Activated T-cell treated with anti-CD3 and anti-CD28 coated beads for 24 hours (primary cell): ENCODE measurements around the gene NFKBIZ.
"Not testable (repeated sequence)": the region's sequence is repeated elsewhere in the genome, so short reads cannot be mapped to it uniquely, and the experiment has no call there.

ENCODE experiments used
- DNase-seq: peaks from one replicate; pipeline ENCODE4 v3.0.0-alpha.2; 2020; ENCODE audit warnings: low read depth

NFKBIZ gene

DNA sequence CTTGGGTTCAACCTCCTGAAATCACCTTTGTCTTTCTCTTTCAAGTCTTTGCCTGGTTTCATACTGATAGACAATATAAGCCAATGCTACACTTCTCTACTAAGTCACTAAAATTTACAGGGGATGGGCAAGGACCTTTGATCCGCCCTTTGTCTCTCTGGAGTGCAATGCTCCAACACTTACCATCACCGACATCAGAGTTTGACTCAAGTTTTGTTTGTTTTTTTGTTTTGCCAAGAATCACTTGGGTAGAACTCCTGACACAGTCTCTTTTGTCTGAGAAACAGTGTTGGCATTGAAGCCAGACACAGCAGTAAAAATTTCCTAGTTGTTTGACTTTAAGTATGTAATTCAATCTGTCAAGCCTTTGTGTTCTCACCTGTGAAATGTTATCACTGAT, 29.3 kb downstream of the NFKBIZ start:
- DNase-seq, result no peak

DNA sequence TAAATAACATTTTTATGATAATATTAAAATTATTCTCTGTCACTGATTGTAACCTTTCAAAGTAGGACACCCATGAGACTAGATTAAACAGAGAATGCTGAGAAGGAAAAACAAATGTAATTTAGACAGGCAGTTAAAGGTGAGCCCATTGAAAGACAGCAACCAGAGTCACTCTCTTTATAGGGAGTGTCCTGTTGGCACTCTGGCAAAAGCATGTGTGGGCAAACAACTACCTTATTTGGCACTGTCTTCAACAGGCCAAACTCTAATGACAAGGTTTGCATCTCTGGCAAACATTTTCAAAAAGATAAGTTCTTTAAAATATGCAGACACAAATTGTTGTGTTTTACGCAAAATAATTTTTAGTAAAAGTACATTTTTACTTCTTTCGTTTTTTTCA, 29.8 kb downstream of the NFKBIZ start:
- no peak for DNase-seq

DNA sequence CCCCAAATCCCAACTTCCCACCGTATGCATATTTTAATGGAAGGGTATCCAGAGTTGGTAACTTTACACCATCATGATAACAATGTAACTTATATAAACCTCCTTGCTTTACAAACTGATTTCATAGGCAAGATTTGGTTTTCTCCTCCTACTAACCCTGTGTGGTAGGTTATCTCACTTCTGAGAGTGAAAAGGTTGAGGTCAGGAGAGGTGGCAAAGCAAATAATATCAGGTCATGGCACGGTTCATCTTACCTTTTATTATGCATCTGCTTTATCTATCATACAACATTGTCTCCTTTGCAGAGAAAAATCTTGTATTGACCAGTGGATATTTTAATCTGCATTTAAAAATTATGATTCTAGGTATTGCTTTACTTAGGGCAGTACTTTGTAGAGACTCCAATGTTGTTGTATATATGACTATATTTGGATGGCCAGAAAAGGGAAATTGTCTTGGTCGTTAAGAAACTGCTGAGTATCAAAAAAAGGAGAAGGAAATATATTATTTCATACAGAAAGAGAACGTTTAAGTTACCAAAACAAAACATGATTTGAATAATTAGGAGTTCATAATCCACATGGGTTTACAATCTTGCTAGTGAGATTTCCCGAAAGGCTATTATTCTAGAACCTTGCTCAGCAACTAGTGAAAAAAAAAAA, 30.4 kb downstream of the NFKBIZ start:
- no peak for DNase-seq

DNA sequence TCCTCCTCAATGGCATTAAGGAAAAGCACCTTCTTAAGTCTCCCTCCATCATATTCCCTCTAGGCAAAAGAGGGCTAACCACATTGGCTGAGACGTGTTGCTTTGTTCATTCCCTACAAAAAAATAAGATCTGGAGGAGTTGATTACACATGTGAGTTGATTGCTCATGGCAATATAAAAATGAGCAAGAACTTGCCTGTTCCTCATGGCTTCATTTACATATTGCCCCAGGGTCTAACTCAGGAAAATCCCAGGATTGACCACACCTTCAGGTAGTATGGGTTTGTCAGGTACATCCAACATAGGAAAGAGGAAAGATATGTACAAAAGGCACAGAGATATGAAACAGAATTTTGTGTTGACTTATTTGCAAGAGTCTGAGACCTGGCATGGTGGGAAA, 35.5 kb downstream of the NFKBIZ start:
- no peak for DNase-seq

DNA sequence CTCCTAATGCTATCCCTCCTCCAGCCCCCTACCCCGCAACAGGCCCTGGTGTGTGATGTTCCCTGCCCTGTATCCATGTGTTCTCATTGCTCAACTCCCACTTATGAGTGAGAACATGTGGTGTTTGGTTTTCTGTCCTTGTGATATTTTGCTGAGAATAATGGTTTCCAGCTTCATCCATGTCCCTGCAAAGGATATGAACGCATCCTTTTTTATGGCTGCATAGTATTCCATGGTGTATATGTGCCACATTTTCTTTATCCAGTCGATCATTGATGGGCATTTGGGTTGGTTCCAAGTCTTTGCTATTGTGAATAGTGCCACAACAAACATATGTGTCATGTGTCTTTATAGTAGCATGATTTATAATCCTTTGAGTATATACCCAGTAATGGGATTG, 36.3 kb downstream of the NFKBIZ start:
- not testable (repeated sequence) for DNase-seq

DNA sequence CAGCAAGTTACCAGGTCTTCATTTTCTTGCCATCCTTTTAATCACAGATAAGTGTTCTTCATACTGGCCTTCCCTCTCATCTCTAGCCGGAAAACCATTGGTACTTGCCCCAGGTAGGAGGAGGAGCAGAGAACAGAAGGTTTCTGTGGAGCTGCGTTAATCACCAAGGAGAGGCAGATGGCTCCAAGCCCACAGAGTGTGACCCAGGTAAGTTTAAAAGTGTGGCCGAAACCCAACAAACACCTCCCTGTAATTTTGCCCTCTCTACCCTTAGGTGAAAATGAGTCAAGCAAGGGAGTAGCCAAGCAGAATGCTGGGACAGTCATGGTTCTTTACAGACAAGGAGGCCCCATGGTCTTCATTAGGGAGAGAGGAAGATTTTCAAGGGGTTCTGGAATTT, 37.3 kb downstream of the NFKBIZ start:
- DNase-seq, result no peak

DNA sequence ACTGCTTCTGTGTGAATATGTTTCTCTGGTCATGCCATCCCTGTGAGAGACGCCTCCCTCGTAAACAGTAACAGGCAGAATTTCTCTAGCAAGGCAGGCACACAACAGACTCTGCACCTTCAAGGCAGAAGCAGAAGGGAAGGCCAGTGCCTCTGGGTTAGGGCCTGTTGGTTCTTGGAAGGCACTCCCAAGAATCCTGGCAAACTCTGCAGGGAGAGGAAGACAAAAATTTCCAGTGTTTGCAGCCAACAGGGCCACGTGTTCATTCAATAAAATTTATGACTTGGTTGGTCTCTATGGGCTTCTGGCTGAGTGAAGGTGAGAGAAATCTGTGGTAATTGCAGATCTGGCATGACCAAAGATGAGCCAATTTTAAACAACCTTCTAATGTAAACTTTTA, 39.3 kb downstream of the NFKBIZ start:
- no peak for DNase-seq

DNA sequence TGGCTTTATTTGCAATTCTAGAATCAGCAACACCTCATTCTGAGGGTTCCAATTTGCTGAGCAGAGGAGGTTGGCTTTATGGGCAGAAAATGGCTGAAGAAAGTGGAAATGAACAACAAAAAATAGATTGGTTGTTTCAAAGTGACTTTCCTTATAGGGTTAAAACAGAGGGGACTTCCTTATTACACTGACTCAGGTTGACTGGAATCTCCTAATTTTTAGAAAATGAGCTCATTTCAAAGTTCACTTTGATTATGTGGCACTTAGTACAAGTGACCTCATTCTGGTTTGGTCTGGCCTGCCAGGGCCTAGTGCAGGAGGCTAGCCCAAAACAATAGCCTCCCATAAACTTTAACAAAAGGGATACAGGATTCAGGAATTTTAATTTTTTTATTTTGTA, 41.4 kb downstream of the NFKBIZ start:
- no peak for DNase-seq

DNA sequence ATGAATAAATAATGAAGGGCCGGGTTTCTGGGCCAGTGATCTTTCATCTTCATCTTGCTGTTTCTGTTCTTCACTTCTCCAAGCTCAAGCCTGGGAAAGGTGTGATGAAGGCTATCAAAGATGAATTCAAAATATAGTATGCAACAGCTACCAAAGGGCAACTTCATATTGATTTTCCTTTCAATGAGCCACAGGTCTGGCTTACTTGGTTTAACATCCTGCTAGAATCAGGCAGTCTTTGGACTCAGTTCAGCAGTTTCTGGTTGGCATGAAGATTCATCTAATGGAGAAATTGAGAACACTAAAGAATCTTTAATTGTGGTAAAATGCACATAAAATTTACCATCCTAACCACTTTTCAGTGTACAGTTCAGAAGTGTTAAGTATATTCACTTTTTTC, 43.3 kb downstream of the NFKBIZ start:
- no peak for DNase-seq

DNA sequence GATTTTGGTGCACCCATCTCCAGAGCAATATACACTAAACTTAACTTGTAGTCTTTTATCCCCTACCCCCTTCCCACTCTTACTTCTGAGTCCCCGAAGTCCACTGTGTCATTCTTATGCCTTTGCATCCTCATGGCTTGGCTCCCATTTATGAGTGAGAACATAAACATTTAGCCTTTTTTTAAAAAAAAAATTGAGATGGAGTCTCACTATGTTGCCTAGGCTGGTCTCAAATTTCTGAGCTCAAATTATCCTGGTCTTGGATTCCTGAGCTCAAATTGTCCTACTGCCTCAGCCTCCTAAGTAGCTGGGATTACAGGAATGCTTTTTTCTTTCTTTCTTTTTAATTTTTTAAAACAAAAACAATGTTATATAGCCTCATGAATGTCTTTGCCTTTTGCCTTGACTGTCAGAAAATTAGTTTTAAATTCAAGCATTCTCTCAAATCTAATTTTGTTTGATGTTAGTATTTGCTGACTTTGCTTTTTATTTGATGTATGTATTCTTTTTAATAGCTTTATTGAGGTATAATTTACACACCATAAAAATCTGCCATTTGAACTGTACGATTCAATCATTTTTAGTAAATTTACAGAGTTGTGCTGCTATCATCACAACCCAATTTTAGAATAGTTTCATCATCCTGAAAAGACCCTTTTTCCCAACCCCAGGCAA, 46.9 kb downstream of the NFKBIZ start:
- no peak for DNase-seq

DNA sequence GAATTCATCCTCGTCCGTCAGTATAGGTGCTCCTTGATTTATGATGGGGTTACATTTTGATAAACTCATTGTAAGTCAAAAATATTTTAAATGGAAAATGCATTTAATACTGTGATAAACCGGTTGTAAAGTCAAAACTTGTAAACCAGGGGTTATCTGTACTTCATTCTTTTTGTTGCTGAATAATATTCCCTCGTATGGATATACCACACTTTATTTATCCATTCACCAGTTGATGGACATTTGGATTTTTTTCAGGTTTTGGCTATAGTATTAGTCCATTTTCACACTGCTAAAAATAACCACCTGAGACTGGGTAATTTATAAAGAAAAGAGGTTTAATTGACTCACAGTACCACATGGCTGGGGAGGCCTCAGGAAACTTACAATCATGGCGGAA, 47.7 kb downstream of the NFKBIZ start:
- DNase-seq, result no peak

DNA sequence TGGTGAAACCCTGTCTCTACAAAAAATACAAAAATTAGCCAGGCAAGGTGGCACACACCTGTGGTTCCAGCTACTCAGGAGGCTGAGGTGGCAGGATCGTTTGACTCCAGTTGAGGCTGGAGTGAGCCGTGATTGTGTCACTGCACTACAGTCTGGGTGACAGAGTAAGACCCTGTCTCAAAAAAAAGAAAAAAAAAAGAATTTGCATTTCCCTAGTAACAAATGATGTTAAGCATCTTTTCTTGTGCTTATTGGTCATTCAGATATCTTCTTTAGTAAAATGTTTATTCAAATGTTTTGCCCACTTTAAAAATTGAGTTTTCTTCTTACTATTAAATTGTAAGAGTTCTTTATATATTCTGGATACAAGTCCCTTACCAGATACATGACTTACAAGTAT, 48.7 kb downstream of the NFKBIZ start:
- DNase-seq, result no peak

DNA sequence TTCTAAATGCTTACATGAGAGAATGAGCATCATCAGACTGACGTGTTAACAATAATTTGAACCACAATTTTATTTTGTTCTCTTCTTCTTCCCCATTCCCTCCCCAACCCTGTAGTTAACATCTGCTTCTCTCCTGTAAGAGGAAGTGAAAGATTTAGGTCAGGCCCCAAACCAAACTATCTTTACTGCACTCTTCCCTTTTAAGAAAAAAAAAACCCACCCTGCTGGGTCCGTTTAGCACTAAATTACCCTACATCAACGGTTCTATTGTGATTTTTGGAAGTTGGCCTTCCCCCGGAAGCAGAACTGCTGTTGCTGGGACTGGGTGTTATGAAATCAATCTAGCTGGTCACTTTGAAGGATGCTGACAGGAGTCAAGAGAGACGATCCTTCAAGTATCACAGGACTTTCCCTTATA, 49.4 kb downstream of the NFKBIZ start:
- DNase-seq, result no peak

DNA sequence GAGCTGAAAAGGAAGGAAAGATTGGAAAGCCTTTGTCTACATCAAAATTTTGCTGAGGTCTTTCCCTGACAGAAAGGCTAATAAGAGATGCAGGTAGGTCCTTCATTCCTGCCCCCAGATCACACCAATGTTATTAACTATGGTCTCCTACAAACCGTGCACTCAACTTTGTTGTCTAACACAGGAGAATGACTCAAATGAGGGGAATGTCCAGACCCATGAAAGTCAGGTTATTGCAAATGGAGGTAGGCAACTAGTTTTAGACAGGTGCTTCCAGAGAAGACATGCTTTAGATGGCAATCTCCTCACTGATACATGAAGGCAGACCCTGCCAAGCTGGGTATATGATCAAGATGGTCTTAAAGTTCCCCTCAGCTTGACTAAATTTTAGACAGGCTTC, 51.0 kb downstream of the NFKBIZ start:
- DNase-seq, result no peak

DNA sequence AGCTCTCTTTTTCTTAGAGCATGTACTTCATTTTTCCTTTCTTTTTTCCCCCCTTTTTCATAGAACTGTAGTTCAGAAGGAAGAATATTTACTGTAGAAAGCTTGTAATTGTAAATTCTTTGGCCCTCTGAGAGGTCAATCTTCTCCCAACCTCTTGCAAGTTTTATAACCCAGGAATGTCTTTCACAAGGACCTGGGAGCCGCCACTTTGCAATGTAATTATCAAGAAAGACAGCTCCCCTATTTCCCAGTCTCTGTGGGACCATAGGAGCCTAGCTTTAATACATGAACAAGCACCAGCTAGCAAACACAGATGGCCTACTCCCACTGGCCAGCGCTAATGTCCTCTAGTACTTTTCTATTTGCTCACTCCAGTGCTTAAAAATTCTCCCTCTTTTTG, 51.4 kb downstream of the NFKBIZ start:
- no peak for DNase-seq

DNA sequence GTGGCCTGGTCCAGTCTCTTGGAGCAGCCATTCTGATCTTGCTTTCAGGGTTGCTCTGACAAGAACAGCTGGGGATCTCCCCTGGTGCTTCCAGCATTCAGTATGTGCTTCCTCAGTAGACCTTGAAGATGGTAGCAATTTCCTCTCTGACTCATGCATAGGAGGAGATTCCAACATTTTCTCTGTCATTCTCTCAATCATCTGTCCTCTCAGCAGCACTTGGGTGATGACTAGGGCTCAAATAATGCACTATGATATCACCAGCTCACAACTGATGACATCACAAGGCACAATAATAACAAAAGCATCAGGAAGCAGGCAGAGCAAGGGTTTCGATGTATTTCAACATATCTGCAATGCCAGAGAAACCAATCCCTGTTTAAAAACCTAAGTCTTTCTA, 52.7 kb downstream of the NFKBIZ start:
- no peak for DNase-seq

DNA sequence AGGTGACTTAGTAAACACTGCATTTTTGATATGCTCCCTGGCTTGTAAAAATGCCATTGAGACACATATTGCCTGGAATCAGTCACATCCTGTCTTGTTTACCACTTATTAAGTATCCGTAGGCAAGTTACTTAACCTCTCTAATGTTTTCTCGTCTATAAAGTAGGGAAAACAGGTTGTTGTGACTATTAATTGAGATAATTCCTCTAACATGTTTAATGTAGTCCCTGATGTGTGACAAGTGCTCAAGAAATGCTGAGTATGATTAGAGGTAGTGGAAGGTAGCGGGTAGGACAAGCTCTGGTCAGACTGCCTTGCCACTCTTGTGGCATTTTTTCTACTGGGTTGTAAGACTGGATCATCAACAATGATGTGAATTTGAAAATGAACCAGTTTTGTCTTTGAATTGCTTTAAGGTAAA, 54.1 kb downstream of the NFKBIZ start:
- DNase-seq, result no peak

DNA sequence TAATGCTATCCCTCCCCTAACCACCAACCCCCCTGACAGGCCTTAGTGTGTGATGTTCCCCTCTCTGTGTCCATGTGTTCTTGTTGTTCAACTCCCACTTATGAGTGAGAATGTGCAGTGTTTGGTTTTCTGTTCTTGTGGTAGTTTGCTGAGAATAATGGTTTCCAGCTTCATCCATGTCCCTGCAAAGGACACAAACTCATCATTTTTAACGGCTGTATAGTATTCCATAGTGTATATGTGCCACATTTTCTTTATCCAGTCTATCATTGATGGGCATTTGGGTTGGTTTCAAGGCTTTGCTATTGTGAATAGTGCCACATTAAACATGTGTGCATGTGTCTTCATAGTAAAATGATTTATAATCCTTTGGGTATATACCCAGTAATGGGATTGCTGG, 56.3 kb downstream of the NFKBIZ start:
- DNase-seq, result not testable (repeated sequence)
